Measurements from ENCODE around the gene AUP1.

GRCh38 chr2:74481431-74481830 lies 48.1 kb downstream of the AUP1 start:
- TF ChIP-seq ZNF124 (CRISPR knock-in tag; IDR thresholded peaks at IDR 0.05) (no peak), PBX2 (CRISPR knock-in tag; IDR thresholded peaks at IDR 0.05; ENCODE audit: low read depth) (no peak), PBX2 (tag; conservative IDR thresholded peaks at IDR 0.05; ENCODE audit: low read depth) (no peak), BACH1 (tag; IDR thresholded peaks at IDR 0.05) (no peak), PRPF4 (IDR thresholded peaks at IDR 0.05; ENCODE audit: insufficient read depth, low read depth, low read length, poor library complexity, severe bottlenecking) (no peak), EZH2 (IDR thresholded peaks at IDR 0.05; ENCODE audit: borderline replicate concordance, low read depth, low read length) (no peak), TAL1 (IDR thresholded peaks at IDR 0.05) (no peak), ZNF274 (IDR thresholded peaks at IDR 0.05; ENCODE audit: borderline replicate concordance, low read depth, low read length) (no peak), CTCF (IDR thresholded peaks at IDR 0.05 in 2 of 3, conservative IDR thresholded peaks at IDR 0.05 in 1 of 3; ENCODE audit: insufficient read depth in 2 of 3, low read depth in 1 of 3, low read length in 3 of 3) (no peak), ZFX (CRISPR knock-in tag; IDR thresholded peaks at IDR 0.05) (no peak), ZNF277 (CRISPR knock-in tag; IDR thresholded peaks at IDR 0.05; ENCODE audit: borderline replicate concordance) (no peak), GTF3C2 (IDR thresholded peaks at IDR 0.05; ENCODE audit: borderline replicate concordance, extremely low read depth, insufficient read length) (no peak), PURB (CRISPR knock-in tag; IDR thresholded peaks at IDR 0.05; ENCODE audit: low read depth) (no peak)

Data from K562 (cell line).